ENCODE data around the gene KRTAP12-2. TPM values are rescaled to one million over a fixed set of nuclear protein-coding genes. Genes with fewer than 3 reads are reported as not detected.
"Not testable (repeated sequence)": the region's sequence is repeated elsewhere in the genome, so short reads cannot be mapped to it uniquely, and the experiment has no call there.

The KRTAP12-2 gene
- total RNA-seq, 1 experiment from 2014 or later, result not detected

DNA sequence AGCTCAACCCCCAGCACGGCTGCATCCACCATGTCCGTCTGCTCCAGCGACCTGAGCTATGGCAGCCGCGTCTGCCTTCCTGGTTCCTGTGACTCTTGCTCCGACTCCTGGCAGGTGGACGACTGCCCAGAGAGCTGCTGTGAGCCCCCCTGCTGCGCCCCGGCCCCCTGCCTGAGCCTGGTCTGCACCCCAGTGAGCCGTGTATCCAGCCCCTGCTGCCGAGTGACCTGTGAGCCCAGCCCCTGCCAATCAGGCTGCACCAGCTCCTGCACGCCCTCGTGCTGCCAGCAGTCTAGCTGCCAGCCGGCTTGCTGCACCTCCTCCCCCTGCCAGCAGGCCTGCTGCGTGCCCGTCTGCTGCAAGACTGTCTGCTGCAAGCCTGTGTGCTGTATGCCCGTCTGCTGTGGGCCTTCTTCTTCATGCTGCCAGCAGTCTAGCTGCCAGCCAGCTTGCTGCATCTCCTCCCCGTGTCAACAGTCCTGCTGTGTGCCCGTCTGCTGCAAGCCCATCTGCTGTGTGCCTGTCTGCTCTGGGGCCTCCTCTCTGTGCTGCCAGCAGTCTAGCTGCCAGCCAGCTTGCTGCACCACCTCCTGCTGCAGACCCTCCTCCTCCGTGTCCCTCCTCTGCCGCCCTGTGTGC is 30.6 kb upstream of the KRTAP12-2 start, which contains the start of gene KRTAP10-12:
KRTAP10-12 (plus strand) TSS at position 1 of the 639 bp plus-strand sequence; CDS start at position 31, 30 bp downstream.
- Histone ChIP-seq H3K27me3 (ENCODE audit: control insufficient read depth, insufficient read depth, low read length) (peaks cover 14% of the 10 kb centered on the region; the same call in 1 of the 2 replicates), H3K4me3 (ENCODE audit: insufficient read depth, low read depth, low read length) (peak within 1 kb of the TSS; percentile 17; the same call in 1 of the 2 replicates)
- DNase-seq, result peak; percentile 32
- H3K36me3 ChIP-seq (replicated peaks; ENCODE audit: control insufficient read depth, insufficient read depth, low read length), result not testable (repeated sequence)

DNA sequence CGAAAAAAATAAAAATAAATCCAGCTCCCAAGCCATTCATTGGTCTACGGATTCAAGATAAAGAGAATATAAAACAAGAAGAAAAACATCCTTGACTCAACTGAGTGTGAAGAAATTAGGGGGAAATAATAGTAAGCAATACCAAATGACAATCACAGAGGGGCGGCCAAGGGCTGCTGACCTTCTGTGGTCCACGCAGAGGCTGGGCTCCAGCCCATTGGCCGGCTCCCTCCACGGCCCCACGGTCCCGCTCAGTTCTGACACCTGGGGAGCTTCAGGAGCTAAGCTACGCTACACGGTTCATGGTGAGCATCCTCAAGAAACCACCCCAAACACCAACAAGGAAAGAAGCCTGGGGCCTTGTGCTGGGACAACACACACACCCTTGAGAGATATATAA is 29.8 kb upstream of the KRTAP12-2 start:
- DNase-seq, result peak; percentile 68

DNA sequence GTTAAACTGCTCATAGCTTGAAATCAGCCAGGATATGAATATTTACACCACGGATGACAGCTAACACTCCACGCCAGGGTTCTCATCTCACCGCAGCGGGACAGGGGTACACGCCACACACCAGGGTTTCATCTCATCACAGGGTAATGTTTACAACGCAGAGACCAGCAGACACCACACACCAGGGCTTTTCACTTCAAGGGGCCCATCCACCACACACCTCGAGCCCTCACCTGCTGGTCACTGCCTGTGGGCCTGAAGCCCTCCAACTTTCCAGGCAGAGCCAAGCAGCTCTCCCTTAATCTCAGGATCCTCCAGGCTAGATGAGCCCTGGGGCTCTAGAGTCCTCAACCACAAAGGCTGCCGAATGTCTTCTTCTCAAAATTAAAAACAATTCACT is 28.9 kb upstream of the KRTAP12-2 start:
- no peaks in the 10 kb centered on the region for H3K36me3 ChIP-seq (replicated peaks; ENCODE audit: control insufficient read depth, insufficient read depth, low read length)
- peaks cover 13% of the 10 kb centered on the region; the same call in 1 of the 2 replicates for H3K27me3 ChIP-seq (ENCODE audit: control insufficient read depth, insufficient read depth, low read length)
- DNase-seq, result peak; percentile 32
- no peak overlapping the region for H3K4me3 ChIP-seq (ENCODE audit: insufficient read depth, low read depth, low read length)

More for the DNA sequence above, 29.8 kb upstream of the KRTAP12-2 start:
- Histone ChIP-seq H3K36me3 (replicated peaks; ENCODE audit: control insufficient read depth, insufficient read depth, low read length) (no peaks in the 10 kb centered on the region), H3K27me3 (ENCODE audit: control insufficient read depth, insufficient read depth, low read length) (peaks cover 13% of the 10 kb centered on the region; the same call in 1 of the 2 replicates), H3K4me3 (ENCODE audit: insufficient read depth, low read depth, low read length) (peak overlapping the region; percentile 17; the same call in 1 of the 2 replicates)

DNA sequence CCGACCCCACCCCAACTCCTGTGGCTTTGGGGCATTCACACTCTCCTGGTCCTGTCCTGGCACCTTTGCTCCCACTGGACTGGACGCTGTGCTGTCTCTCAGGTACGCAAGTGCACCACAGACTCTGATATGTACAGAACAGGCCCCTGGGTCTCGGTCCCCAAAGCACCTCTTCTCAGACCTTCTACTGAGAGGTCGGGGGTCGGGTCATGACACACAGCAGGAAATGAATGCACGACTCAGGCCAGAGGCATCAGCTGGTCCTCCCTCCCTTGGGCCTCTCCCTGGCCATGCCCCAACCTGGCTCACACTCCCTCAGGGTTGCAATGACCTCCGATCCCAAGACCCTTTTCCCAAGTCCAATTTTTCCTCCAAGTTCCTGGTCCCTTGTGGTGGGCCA is 28.5 kb upstream of the KRTAP12-2 start:
- Histone ChIP-seq H3K27me3 (ENCODE audit: control insufficient read depth, insufficient read depth, low read length) (peaks cover 13% of the 10 kb centered on the region; the same call in 1 of the 2 replicates), H3K36me3 (replicated peaks; ENCODE audit: control insufficient read depth, insufficient read depth, low read length) (no peaks in the 10 kb centered on the region), H3K4me3 (ENCODE audit: insufficient read depth, low read depth, low read length) (no peak overlapping the region)
- peak; percentile 43 for DNase-seq

DNA sequence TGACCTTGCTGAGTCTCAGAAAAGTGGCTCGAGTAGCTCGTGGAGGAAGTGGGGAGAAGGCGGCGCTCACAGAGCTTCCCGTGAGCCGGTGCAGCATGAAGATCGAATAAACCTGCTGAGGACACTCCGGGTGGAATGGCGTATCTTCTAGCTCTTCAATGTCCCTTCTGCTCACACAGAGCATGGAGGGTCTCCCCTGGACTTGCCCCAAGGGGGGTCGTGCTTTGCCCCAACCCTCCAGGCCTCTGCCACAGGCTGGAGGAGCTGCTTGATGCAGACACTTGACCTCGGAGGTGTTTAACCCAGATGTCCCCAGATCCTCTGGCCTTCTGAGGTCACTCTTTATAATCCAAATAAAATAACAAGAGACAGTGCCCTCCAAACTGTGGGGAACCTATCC is 28.0 kb upstream of the KRTAP12-2 start:
- DNase-seq, result peak; percentile 31
- H3K27me3 ChIP-seq (ENCODE audit: control insufficient read depth, insufficient read depth, low read length), result peaks cover 13% of the 10 kb centered on the region; the same call in 1 of the 2 replicates
- no peak overlapping the region for H3K4me3 ChIP-seq (ENCODE audit: insufficient read depth, low read depth, low read length)
- H3K36me3 ChIP-seq (replicated peaks; ENCODE audit: control insufficient read depth, insufficient read depth, low read length), result no peaks in the 10 kb centered on the region

DNA sequence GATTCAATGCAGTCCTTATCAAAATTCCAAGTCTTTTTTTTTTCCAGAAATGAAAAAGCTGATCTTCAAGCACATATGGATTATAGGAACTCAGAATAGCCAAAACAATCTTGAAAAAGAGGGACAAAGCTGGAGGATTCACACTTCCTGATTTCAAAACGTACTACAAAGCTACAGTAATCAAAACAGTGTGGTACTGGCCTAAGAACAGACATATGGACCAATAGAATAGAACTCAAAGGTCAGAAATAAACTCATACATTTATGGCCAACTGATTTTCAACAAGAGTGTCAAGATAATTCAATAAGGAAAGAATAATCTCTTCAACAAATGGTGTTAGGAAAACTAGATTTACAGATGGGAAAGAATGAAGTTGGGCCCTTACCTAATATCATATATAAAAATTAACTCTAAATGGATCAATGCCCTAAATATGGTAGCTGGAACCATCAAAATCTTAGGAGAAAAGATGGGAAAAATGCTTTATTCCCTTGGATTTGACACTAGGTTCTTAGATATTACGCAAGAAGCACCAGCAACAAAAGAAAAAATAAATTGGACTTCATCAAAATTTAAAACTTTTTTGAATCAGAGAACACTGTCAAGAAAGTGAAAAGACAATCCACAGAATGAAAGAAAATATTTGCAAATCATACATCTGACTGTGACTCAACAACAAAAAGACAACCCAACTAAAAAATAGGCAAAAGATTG is 26.2 kb upstream of the KRTAP12-2 start:
- Histone ChIP-seq H3K36me3 (replicated peaks; ENCODE audit: control insufficient read depth, insufficient read depth, low read length) (no peaks in the 10 kb centered on the region), H3K27me3 (ENCODE audit: control insufficient read depth, insufficient read depth, low read length) (peaks cover 5% of the 10 kb centered on the region; the same call in 1 of the 2 replicates), H3K4me3 (ENCODE audit: insufficient read depth, low read depth, low read length) (no peak overlapping the region)
- no peak for DNase-seq

DNA sequence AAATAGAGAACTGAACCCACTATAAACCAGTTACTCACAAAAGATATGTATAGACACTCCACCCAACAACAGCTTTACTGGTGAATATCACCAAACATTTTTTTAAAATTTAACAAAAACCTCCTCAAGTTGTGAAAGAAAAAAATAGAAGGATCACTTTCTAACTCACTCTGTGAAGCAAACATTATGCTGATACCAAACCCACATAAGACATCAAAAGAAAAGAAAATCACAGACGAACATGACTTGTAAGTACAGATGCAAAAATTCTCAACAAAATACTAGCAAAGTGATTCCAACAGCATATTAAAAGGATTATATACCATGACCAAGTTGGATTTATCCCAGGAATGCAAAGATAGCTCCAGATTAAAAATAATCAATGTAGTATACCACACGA is 25.0 kb upstream of the KRTAP12-2 start:
- no peak for DNase-seq
- Histone ChIP-seq H3K36me3 (replicated peaks; ENCODE audit: control insufficient read depth, insufficient read depth, low read length) (no peaks in the 10 kb centered on the region), H3K27me3 (ENCODE audit: control insufficient read depth, insufficient read depth, low read length) (no peaks in the 10 kb centered on the region), H3K4me3 (ENCODE audit: insufficient read depth, low read depth, low read length) (no peak overlapping the region)

DNA sequence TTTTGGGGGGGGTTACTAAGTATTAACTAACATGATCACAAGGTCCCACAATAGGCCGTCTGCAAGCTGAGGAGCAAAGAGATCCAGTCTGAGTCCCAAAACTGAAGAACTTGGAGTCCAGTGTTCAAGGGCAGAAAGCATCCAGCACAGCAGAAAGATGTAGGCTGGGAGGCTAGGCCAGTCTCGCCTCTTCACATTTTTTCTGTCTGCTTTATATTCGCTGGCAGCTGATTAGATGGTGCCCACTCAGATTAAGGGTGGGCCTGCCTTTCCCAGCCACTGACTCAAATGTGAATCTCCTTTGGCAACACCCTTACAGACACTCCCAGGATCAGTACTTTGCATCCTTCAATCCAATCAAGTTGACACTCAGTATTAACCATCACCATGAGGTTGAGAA is 23.0 kb upstream of the KRTAP12-2 start:
- DNase-seq; H3K27me3 ChIP-seq (ENCODE audit: control insufficient read depth, insufficient read depth, low read length); H3K4me3 ChIP-seq (ENCODE audit: insufficient read depth, low read depth, low read length); H3K36me3 ChIP-seq (replicated peaks; ENCODE audit: control insufficient read depth, insufficient read depth, low read length): not testable (repeated sequence)

DNA sequence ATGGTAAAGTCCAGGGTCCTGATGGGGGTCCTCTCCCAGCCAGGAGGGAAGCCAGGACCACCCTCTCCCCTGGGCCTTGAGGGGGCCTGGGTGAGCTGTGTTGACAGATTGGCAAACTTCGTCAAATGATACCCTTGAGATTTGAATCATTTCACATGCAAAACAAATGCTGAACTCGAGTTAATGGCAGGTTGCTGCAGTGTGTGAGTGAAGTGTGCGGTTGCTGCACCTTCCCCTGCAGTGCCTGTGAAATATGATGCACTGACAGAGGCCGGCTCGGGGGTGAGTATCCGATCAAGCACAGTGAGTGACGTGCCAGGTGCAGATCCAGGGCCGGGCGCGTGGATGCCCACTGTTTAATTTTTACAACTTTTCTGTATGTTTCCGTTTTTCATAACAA is 20.9 kb upstream of the KRTAP12-2 start:
- no peaks in the 10 kb centered on the region for H3K27me3 ChIP-seq (ENCODE audit: control insufficient read depth, insufficient read depth, low read length)
- no peak overlapping the region for H3K4me3 ChIP-seq (ENCODE audit: insufficient read depth, low read depth, low read length)

DNA sequence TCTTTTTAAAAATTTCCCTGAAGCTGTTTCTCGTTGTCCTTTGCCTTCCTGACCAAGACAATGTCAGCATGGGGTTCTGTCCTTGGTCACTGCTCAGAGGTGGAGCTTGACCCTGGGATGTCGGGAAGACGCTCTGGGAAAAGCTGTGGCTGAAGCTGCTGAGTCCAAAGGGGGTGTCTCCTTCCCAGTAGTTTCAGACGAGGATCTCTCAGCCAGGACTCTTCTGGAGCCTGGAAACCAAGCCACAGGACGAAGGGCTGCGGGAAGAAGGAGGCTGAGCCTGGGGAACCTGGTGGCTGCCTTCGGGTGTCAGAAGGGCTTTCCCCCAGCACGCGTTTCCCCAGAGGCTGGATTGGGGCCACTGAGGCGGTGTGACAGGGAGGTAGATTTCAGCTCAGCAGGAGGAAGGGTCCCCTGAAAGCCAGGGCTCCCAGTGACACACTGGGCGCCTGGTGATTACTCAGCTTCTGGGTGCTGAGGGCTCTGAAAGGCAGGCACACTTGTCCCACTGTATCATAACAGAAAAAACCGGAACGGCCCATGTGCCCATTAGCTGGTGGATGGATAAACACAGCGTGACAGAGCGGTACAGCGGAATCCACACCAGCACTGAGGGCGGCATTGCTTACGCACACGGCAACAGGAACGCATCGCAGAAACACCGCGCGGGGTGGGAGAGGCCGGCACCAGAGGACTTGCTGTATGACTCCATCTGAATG is 20.3 kb upstream of the KRTAP12-2 start:
- DNase-seq, result peak; percentile 58
- no peaks in the 10 kb centered on the region for H3K27me3 ChIP-seq (ENCODE audit: control insufficient read depth, insufficient read depth, low read length)
- no peaks in the 10 kb centered on the region for H3K36me3 ChIP-seq (replicated peaks; ENCODE audit: control insufficient read depth, insufficient read depth, low read length)
- H3K4me3 ChIP-seq (ENCODE audit: insufficient read depth, low read depth, low read length), result no peak overlapping the region

More for the DNA sequence above, 20.9 kb upstream of the KRTAP12-2 start:
- no peaks in the 10 kb centered on the region for H3K36me3 ChIP-seq (replicated peaks; ENCODE audit: control insufficient read depth, insufficient read depth, low read length)
- no peak for DNase-seq

DNA sequence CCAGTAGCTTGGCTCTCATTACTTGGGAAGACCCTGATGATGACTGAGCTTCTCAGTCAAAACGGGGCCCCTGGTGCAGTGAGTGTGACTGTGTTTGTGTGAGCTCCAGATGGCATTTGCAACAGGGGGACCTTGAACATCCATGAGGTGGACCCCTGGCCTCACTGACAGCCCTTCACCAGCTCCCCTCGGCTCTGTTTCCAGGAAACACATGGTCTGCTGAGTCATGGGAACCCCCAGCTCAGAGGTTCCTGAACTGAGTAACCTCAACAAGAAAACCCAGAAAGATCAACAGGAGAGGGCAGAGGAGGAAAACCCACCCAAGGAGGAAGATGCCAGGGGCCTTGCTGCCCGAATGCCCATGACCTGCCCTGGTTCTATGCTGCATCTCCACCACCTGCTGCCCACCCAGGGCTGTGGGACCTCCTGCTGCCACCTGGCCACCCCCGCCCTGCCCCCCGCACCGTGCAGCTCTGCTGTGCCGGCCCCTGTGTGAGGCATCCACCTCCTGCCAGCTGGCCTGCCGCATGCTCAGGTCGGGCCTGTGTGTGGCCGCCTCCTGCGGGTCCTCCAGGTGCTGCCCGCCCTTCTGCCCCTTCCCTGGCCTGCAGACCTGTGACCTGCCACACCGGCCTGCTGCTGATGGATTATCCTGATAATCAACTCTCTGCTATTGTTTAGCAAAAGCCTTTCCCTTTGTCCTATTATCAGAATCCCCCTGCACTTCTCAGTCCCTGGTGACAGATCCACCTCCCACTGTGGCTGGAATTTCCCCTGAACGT is 19.5 kb upstream of the KRTAP12-2 start:
- peak; percentile 79 for DNase-seq
- Histone ChIP-seq H3K4me3 (ENCODE audit: insufficient read depth, low read depth, low read length) (no peak overlapping the region), H3K36me3 (replicated peaks; ENCODE audit: control insufficient read depth, insufficient read depth, low read length) (no peaks in the 10 kb centered on the region), H3K27me3 (ENCODE audit: control insufficient read depth, insufficient read depth, low read length) (no peaks in the 10 kb centered on the region)

DNA sequence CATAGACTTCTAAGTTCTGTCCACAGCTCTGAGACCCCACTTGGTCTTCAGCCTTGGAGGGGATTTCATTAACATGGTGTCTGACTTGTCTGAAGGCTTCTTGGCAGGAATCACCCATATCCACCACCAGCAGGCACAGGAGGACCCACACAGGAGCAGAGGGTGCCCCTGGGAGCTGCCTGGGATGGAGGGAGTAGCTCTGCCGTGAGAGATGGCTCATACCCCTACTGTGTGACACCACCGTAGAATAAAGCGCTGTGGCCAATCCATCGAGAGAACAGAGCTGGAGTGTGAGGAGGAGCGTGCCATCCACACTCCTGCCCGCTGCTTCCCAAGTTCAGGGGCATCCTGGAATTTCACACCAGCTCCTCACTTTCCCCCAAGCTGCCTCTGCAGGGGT is 18.3 kb upstream of the KRTAP12-2 start:
- not testable (repeated sequence) for H3K36me3 ChIP-seq (replicated peaks; ENCODE audit: control insufficient read depth, insufficient read depth, low read length); DNase-seq; H3K27me3 ChIP-seq (ENCODE audit: control insufficient read depth, insufficient read depth, low read length); H3K4me3 ChIP-seq (ENCODE audit: insufficient read depth, low read depth, low read length)

DNA sequence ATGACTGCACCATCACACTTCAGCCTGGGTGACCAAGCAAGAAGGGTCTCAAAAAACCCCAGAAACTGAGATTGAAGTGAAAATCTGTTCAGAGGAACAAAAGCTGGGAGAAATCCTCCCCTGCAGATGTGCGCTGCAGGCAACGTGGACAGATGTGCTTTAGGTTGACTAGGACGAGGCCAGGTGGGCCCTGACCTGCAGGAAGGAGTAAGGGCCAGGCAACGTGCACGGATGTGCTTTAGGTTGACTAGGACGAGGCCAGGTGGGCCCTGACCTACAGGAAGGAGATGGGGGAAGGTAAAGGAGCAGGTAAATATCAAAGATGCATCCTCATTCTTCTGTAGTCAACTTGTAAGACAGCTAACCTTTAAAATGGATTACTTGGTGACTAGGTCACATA is 17.8 kb upstream of the KRTAP12-2 start:
- Histone ChIP-seq H3K27me3 (ENCODE audit: control insufficient read depth, insufficient read depth, low read length) (no peaks in the 10 kb centered on the region), H3K36me3 (replicated peaks; ENCODE audit: control insufficient read depth, insufficient read depth, low read length) (no peaks in the 10 kb centered on the region), H3K4me3 (ENCODE audit: insufficient read depth, low read depth, low read length) (no peak overlapping the region)
- no peak for DNase-seq

DNA sequence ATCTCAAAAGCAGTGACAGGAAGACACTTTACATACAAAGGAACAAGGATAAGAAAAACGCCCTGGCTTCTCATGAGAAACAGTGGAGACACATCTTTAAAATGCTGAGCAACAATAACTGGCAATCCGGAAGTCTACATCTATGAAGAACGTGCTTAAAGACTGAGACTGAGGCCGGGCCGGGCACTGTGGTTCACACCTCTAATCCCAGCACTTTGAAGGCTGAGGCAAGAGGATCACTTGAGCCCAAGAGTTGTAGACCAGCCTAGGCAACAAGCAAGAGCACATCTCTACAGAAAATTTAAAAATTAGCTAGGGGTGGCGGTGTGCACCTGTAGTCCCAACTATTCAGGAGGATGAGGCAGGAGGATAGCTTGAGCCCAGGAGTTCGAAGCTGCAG is 17.4 kb upstream of the KRTAP12-2 start:
- H3K36me3 ChIP-seq (replicated peaks; ENCODE audit: control insufficient read depth, insufficient read depth, low read length), result no peaks in the 10 kb centered on the region
- H3K27me3 ChIP-seq (ENCODE audit: control insufficient read depth, insufficient read depth, low read length), result no peaks in the 10 kb centered on the region
- H3K4me3 ChIP-seq (ENCODE audit: insufficient read depth, low read depth, low read length), result no peak overlapping the region
- DNase-seq, result no peak
